Activated CD4-positive, CD25-positive, alpha-beta regulatory T cell (primary cell): ENCODE results near the gene NBPF26.
"Not testable (repeated sequence)": the region's sequence is repeated elsewhere in the genome, so short reads cannot be mapped to it uniquely, and the experiment has no call there.

ENCODE experiments used
- DNase-seq, 4 experiments: peaks; one replicate each; lab custom pipeline; 2025; lab: John Stamatoyannopoulos, UW

The NBPF26 gene

GRCh38 chr1:120723715-120724402, at the start of gene NBPF26:
NBPF26 (plus strand) TSS chr1:120723945.
- peak; percentile 1 to 31 (median 22) for DNase-seq

DNA sequence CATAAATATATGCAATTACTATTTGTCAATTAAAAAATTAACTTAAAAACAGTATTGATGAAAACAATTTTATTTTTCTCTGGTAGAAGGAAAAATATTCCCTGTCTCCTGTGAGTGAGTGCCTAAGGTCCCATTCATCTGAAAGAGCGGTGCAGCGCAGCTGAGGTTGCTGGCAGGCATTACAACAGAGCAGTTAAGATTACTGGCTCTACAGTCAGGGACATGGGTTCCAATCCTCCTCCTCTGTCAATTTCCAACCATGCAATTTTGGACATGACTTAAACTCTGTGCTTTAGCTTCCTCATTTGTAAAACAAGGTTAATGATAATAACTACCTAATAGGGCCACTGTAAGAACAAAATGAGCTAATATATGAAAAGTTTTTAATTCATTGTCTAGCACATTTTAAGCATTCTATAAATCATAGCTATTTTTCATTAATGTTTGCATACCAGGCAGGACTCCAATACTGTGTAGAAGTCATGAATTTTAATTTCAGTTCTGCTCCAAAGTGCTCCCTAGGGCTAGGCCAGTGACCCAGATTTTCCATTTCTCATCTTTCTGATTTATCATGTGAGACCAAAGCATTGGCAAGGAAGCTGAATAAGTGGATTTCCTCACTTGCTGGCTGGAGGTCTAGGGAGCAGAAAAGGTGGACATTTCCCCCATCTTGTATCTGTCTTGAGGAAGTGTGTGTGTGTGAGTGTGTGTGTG, 43.5 kb upstream of the NBPF26 start:
- DNase-seq = not testable (repeated sequence)

DNA sequence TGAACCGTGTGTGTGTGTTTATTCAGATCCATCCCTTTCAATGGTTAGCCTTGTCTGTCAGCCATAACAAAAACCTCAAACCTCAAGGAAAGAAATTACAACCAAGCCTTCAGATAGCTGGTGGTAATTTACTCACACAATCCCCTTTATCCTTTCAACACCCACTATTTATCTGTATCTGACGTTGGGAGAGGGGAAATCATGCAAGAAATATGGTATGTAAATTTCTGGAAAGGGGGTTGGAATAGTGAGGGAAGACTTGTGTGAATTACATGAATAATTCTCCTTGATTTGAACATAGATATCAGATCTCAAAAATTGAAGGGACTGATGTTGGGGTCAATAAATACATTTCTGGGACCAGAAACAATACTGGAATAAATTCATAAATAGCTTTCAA, 42.8 kb upstream of the NBPF26 start:
- DNase-seq = not testable (repeated sequence)

DNA sequence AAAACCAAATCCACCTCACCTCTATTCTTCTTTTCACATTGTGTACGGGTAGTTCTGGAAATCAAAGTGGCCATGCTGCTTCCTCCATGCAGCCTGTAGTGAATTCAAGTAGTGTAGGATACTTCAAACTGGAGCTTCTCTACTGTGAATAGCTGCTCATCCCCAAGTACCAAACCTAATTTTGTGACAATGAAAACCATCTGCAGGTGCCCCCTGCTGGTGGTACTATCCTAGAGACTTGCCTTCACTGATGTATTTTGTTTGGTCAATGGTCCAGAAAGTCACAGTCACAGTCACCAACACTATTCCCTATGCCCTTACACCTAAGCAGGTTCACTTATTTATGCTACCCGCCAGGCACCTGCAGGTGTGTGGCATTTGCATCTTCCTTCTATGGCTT, 39.3 kb upstream of the NBPF26 start:
- DNase-seq = not testable (repeated sequence)

- not testable (repeated sequence) for DNase-seq
These were observed 38.1 kb upstream of the NBPF26 start for GRCh38 chr1:120685622-120686021.

- DNase-seq = not testable (repeated sequence)
These were observed 36.5 kb upstream of the NBPF26 start for GRCh38 chr1:120687250-120687649.

DNA sequence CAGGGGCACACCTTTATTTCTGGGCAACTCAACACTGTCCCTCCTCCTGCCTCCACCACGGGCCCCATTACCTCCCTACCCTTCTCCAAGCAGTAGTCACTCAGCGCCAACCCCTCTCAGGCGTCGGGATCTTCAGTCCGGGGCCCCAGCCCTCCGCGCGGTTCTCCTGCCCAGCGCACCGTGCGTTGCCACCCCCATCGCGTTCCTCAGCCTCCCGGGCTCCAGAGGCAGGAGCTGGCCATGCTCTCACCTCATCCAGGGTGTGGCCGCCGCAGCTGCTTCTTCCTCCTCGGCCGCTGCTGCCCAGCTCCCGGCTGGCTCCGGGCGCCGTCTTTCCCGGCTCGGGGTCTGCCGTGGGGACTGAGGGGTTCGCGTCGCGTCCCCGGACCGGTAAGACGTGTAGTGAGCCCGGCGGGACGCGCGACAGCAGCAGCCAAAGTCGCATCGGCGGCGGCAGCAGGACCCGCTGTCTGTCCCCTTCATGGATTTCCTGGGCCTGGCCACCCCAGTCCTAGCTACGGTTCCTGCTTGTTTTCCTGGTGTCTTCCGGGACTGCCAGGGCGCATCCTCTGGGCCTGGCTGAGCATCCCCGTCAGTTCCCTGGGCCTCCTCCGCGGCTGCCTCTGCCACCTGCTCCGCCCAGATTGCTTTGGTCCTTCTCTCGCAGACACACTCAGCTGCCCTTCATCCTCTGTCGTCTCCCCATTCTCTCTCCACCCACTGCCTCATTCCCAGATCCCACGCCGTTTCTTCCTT, 22.8 kb upstream of the NBPF26 start:
- not testable (repeated sequence) for DNase-seq

DNA sequence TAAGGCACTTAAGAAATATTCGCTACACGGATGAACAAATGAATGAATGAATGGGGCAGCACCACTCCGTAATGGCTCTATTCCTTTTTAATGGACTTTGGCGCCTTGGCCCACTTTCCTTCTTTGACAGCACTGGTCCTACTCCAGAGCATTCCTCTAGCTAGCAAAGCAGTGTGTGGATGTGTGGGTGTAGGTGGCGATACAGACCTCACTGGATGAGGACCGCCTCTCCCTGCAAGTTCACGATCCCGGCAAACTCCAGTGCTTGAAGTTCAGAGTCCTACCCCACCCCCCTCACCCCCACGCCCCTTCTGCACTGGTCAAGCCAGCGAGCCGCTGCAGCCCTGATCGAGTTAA, 409 bp upstream of the NBPF26 start:
- not testable (repeated sequence) for DNase-seq

DNA sequence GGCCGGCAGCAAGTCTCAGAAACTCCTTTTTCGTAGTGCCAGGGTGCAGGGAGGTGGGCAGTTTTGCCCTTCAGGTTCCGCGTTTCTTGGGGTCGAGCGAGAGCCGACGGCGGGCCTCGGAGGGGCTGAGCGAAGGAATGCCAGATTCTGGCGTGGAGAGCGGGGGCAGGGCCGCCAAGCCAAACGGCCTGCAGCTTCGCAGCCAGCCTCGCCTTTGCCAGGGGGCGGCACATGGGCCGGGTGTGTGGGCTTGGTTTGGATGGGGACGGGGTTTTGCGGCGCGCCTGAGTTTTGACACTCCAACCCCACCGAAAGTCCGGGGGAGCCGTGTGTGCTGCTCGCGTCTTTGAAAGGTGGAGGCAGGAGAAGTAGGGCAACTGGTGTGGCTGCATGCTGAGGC, 762 bp downstream of the NBPF26 start:
- not testable (repeated sequence) for DNase-seq

DNA sequence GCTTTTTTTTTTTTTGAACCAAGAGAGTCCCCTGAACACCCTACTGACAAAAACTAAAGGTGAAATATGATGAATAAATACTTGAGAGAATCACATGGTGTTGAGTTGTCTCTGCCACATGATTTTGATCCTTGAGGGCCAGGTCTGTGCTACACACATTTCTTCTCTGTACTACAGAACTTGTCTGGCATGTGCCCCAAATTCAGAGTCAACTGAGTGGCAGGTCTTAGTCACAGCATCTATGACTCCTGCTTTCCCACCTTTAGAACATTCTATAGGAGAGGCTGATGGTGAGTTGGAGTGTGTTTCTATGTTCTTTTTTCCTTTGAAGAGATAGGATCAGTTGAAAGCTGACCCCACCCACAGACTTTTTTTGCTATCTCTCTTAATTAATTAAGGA, 5.1 kb downstream of the NBPF26 start:
- not testable (repeated sequence) for DNase-seq

DNA sequence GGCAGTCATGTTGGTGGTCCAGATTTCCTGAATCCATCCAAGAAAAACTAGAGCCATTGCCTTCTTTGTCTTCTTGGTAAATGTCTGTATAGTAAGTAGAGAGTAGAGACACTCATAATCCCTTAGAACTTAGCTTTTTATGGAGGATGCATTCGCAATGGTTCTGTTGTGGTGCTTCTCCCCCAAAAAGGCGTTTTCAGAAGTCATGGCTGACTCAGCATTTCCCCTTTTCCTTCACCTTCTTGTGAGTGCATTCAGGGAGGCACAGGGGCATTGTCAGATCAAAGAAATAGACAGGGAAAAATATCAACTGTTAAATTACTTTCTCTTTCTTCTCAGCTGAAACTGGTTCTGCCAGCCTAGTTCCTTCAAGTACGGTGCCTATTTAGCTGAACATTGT, 45.3 kb downstream of the NBPF26 start:
- not testable (repeated sequence) for DNase-seq

- DNase-seq = not testable (repeated sequence)
These were observed 81.7 kb downstream of the NBPF26 start for GRCh38 chr1:120805452-120805851.

DNA sequence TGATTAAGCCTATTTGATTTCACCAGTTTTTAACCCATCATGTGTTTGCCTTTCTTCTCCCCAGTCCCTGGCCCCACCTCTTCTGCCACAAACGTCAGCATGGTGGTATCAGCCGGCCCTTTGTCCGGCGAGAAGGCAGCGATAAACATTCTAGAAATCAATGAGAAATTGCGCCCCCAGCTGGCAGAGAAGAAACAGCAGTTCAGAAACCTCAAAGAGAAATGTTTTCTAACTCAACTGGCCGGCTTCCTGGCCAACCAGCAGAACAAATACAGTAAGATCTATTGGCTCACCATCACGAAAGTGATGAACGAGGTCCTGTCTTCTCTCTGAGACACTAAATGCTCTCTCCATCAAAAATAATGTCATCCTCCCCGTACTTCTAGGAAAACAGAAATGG, 88.1 kb downstream of the NBPF26 start:
- DNase-seq = not testable (repeated sequence)

- DNase-seq = not testable (repeated sequence)
These were observed 101.3 kb downstream of the NBPF26 start for GRCh38 chr1:120825051-120825450.

GRCh38 chr1:120826623-120827022, 102.9 kb downstream of the NBPF26 start:
- DNase-seq = not testable (repeated sequence)

GRCh38 chr1:120844186-120844944, 120.6 kb downstream of the NBPF26 start:
- peak; percentile 19 to 61 (median 36) for DNase-seq

GRCh38 chr1:120844945-120845330, 121.2 kb downstream of the NBPF26 start:
- DNase-seq = not testable (repeated sequence)

- DNase-seq = not testable (repeated sequence)
These were observed 125.9 kb downstream of the NBPF26 start for GRCh38 chr1:120849400-120850286.

GRCh38 chr1:120850287-120850536, 126.5 kb downstream of the NBPF26 start:
- not testable (repeated sequence) for DNase-seq

DNA sequence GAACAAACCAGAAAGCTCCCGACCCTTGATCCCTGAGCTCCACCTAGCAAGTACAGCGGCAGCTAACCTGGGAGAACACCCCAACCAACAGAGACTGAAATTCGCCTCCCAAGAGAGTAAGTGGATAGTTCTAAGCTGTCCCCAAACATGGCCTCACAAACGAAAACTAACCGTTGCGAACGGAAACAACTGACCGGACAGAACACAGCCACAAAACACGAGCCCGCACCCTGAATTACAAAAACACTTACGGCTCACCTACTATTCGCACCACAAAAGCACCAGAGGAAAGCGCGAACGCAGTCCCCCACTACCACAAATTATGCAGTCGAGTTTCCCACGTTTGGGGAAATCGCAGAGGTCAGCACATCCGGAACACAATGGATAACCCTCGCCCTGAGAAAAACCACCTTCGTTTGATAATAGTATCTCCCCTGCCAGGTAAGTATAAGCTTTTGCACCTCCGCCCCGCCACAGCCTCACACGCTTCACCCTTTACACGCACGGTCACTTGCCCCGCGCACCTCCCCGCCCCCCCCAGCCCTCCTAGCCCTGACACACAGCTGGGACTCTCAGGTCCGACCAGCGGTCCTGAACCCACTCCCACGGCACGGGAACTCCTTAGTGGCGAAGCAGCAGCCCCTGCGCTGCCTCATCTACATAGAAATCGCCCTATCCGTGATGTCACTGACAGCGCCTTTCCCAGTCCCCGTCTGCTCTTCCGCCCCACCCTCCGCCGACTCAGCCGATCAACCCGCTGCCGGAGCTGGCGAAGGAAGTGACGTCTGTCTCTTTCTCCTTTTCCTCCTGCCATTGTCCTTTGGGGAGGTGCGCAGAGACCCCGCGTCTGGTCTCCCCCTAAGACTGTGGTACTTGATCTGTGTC, 127.0 kb downstream of the NBPF26 start:
- DNase-seq = peak; percentile 31 to 87 (median 54)
